ENCODE results near the gene KLHL40. TPM values are rescaled to one million over a fixed set of nuclear protein-coding genes. Genes with fewer than 3 reads are reported as not detected.

Gene KLHL40
- total and polyA plus RNA-seq, 5 experiments from 2014 or later = not detected

DNA sequence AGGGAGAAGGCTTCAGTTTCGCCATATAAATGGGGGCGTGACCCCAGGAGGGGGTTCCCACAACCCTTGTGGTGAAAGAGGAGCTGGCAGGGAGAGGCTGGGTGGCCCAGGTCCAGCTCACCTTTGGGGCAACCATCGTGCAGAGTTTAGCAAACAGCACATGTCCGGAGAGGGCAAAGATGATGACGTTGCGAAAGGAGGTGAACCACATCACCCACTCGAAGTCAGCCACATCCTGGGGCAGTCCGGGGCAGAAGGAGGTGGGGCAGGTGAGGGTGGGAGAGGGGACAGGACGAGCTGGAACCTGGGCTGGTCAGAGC, 13.5 kb downstream of the KLHL40 start:
- H3K36me3 Mint-ChIP-seq = no peaks in the 10 kb centered on the region
- peaks cover 2 to 11% (median 6%) of the 10 kb centered on the region in 4 donors for H3K4me1 Mint-ChIP-seq
- DNase-seq (no peak), ATAC-seq (no peak)
- POLR2A ChIA-PET = no interaction called here
- H3K9me3 Mint-ChIP-seq = no peaks in the 10 kb centered on the region
- no peak overlapping the region for H3K27ac Mint-ChIP-seq
- H3K4me3 Mint-ChIP-seq = no peak overlapping the region
- peaks cover 0 to 24% (median 11%) of the 10 kb centered on the region in 5 donors for H3K27me3 Mint-ChIP-seq

DNA sequence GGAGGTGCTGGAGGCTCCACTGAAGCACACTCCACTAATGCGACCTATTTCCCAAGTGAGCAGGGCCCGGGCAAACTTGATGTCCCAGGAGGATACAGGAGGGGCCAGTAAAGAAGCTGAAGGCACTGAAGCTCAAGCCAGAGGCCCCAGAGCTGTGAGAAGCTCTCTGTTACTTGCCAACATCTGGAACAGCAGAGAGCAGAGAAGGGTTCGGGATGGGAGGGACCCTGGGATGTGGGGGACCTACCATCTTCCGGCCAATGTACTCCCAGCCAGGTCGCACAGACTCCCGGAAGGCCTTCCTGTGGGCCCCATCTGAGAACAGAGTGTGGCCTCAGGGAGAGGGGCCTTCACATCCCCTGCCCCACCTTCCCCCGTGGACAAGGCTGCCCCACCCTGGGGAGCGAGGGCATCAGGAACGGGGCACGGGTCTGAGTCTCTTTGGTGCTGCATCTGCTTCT, 14.2 kb downstream of the KLHL40 start:
- H3K27me3 Mint-ChIP-seq = peaks cover 0 to 26% (median 11%) of the 10 kb centered on the region in 5 donors
- H3K9me3 Mint-ChIP-seq = no peaks in the 10 kb centered on the region
- H3K27ac Mint-ChIP-seq = peak overlapping the region in 1 of 10 donors; percentile 51
- H3K4me1 Mint-ChIP-seq = peaks cover 2 to 11% (median 6%) of the 10 kb centered on the region in 4 donors
- ATAC-seq = no peak
- no peak overlapping the region for H3K4me3 Mint-ChIP-seq
- no peaks in the 10 kb centered on the region for H3K36me3 Mint-ChIP-seq
- no peak for DNase-seq
- POLR2A ChIA-PET = no interaction called here

GRCh38 chr3:42700366-42701288, 15.3 kb downstream of the KLHL40 start:
- Mint-ChIP-seq H3K4me1 (peaks cover 2 to 11% (median 6%) of the 10 kb centered on the region in 4 donors), H3K27ac (peak overlapping the region in 1 of 10 donors; percentile 37), H3K27me3 (peaks cover 1 to 26% (median 12%) of the 10 kb centered on the region in 5 donors), H3K4me3 (no peak overlapping the region), H3K9me3 (no peaks in the 10 kb centered on the region), H3K36me3 (no peaks in the 10 kb centered on the region)
- no peak for DNase-seq
- POLR2A ChIA-PET = no interaction called here
- no peak for ATAC-seq

DNA sequence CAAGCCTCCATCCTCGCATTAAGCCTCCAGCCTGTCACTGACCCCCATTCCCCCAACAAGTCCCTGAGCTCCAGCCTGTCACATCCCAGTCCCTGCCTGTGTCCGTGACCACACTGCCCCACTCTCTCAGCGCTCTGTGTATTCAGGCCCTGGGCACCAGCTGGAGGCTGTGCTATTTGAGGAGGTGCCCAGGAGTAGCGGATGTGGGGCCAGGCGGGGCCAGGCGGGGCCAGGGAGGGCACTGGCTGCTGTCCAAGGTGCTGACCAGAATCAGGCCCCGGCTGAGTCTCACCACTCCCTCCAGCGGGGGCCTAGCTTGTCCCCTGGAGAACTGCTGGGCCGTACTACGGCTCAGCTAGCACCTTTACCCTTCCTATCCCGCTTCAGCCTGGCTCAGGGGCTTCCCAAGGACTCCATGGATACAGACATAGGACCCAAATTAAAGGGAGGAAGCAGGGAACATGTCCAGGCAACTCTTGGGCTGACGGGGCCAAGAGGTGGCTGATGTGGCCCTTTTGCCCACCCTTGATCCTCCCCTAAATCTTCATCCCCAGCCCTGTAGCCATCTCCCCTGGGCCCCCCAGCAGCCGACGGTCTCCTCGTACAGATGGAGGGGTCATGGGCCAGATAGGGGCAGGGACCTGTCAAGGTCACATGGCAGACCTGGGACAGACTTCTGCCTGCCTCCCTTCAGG, 16.2 kb downstream of the KLHL40 start:
- H3K27ac Mint-ChIP-seq = peak overlapping the region in 1 of 10 donors; percentile 37

DNA sequence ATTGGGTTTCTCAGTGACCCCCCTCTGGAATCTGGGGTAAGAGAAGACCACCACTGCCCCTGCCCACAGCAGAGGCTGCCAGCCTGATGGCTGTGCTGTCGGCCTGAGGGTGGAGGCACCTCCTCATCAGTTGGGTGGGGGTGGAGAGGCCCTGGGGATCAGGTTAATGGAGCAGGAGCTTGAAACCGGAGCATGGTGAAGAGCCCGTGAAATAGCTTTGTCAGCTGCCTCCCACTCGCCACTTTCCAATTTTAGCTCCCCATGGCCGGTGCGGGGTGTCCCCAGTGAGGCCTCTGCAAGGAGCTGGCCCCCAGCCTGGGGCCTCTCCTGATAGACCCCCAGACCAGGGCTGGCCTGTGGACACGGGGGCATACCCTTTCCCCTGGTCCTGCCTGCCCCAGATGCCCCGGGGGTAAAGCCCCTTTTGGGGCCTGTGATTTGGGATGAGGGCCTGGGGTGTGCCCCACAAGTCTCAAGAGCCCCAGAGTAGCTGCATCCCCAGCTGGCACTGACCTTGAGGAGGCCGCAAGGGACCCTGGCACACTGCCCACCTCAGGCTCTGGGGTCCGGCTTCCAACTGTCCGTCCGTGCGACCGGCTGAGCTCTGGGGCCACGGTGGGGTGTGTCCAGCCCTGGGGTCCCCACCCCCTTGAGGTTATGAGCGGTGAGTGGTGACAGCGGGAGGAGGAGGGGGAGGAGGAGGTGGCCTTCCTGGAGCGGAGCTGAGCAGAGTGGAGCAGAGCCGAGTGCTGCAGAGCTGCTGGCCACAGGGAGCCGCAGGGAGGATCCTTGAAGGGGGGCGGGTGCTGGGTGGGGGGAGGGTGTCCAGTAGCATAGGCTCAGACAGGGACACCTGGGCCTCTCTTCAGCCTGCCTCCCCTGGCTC, 17.0 kb downstream of the KLHL40 start, which contains the start of gene HHATL:
HHATL (minus strand) TSS at position 733 of the 886 bp plus-strand sequence. CDS start 1,972 bp downstream, outside the sequence.
- Mint-ChIP-seq H3K9me3 (no peaks in the 10 kb centered on the region), H3K4me3 (no peak within 1 kb of the TSS), H3K4me1 (peaks cover 2 to 11% (median 6%) of the 10 kb centered on the region in 4 donors), H3K36me3 (no peaks in the 10 kb centered on the region), H3K27me3 (peaks cover 1 to 28% (median 12%) of the 10 kb centered on the region in 5 donors), H3K27ac (peak within 1 kb of the TSS in 2 of 10 donors; percentile 49)
- ATAC-seq (no peak), DNase-seq (no peak)
- POLR2A ChIA-PET = no interaction called here

More for the DNA sequence above, 16.2 kb downstream of the KLHL40 start:
- Mint-ChIP-seq H3K4me1 (peaks cover 2 to 11% (median 6%) of the 10 kb centered on the region in 4 donors), H3K27me3 (peaks cover 1 to 26% (median 12%) of the 10 kb centered on the region in 5 donors), H3K36me3 (no peaks in the 10 kb centered on the region), H3K9me3 (no peaks in the 10 kb centered on the region), H3K4me3 (no peak overlapping the region)
- POLR2A ChIA-PET = no interaction called here
- DNase-seq (peak; percentile 8 to 80 (median 56)), ATAC-seq (peak; percentile 86 to 87)

- ATAC-seq (no peak), DNase-seq (peak in 1 of 10 donors; percentile 10)
- POLR2A ChIA-PET = interaction anchor here (0.6 kb wide), 1 partner anchor 28 kb away, joined by 4 read pairs; no protein-coding TSS in a partner anchor
- Mint-ChIP-seq H3K4me3 (no peak overlapping the region), H3K9me3 (no peaks in the 10 kb centered on the region), H3K27ac (peak overlapping the region in 1 of 10 donors; percentile 49), H3K36me3 (no peaks in the 10 kb centered on the region), H3K27me3 (peaks cover 1 to 32% (median 12%) of the 10 kb centered on the region in 5 donors), H3K4me1 (peaks cover 2 to 10% (median 6%) of the 10 kb centered on the region in 4 donors)
Measured at GRCh38 chr3:42702982-42703694, 17.8 kb downstream of the KLHL40 start.

GRCh38 chr3:42703695-42704025, 18.3 kb downstream of the KLHL40 start:
- H3K9me3 Mint-ChIP-seq = no peaks in the 10 kb centered on the region
- H3K27ac Mint-ChIP-seq = peak overlapping the region in 2 of 10 donors; percentile 49
- peaks cover 1 to 33% (median 12%) of the 10 kb centered on the region in 5 donors for H3K27me3 Mint-ChIP-seq
- POLR2A ChIA-PET = interaction anchor here (0.6 kb wide), 1 partner anchor 28 kb away, joined by 4 read pairs; no protein-coding TSS in a partner anchor
- H3K36me3 Mint-ChIP-seq = no peaks in the 10 kb centered on the region
- no peak for ATAC-seq
- DNase-seq = no peak
- no peak overlapping the region for H3K4me3 Mint-ChIP-seq
- H3K4me1 Mint-ChIP-seq = peaks cover 2 to 7% (median 6%) of the 10 kb centered on the region in 4 donors

DNA sequence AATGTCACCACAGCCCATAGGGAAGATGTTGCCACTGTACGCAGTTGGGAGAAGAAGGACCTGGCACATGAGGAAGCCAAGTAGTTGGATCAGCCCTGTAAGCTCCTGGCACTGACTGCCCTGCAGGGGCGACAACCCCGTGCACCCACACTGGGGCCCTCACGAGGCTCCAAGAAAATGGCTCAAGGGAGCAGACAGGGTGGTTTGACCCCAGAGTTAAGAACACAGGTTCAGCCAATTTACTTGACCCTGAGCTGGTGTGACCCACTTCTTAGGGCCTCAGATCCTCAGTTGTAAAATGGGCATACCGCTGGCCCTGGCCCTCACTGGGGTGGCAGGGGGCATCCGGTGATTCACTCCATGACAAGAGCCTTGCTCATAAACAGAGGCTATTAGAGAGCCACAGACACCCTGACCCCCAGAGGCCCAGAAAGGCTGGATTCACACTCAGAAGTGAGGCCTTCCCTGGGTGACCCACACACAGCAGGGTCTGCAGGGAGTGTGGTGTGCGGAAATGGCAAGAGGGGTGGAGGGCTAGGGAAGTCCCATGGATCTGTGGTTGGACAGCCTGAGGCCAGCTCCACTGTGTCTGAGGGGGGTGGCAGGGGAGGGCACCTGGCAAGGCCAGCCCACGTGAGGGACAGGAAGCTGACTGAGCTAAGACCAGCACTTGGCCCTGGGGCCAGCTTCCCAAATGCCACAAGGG, 19.0 kb downstream of the KLHL40 start:
- ATAC-seq = no peak
- Mint-ChIP-seq H3K27me3 (peaks cover 1 to 39% (median 12%) of the 10 kb centered on the region in 5 donors), H3K27ac (no peak overlapping the region), H3K4me3 (no peak overlapping the region), H3K9me3 (no peaks in the 10 kb centered on the region), H3K4me1 (peaks cover 0 to 6% (median 5%) of the 10 kb centered on the region in 4 donors), H3K36me3 (no peaks in the 10 kb centered on the region)
- DNase-seq = peak in 1 of 10 donors; percentile 16
- POLR2A ChIA-PET = no interaction called here

DNA sequence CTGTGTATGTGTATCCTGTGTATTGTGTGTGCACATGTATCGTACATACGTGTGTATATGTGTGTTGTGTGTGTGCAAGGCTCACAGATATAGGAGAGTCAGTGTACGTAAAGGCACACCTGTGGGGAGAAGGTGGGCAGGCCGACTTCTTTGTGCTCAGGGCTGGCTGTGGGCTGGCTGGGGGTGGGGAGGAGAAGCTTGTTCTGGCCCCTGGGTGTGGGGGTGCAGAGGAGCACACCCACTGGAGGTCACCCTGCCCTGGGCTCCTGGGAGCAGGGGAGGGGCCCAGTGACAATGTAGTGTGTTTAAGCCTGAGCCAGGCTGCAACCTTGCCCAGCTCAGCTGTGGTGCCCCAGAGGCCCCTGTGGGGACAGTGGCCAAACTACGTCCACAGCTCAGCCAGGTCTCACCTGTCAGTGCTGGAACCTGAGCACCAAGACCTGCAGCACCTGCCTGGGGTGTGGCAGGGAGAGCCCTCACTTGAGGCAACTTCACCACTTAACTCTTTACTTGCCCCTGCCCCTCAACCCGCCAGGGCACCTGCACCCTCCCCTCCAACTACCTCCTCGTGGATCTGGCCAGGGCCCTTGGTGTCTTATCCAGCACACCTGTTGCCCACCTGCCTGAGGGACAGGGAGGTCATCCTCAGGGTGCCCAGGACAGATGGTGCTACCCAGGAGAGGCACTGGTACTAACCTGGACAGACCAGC, 19.9 kb downstream of the KLHL40 start:
- Mint-ChIP-seq H3K27me3 (peaks cover 2 to 46% (median 10%) of the 10 kb centered on the region in 5 donors), H3K36me3 (no peaks in the 10 kb centered on the region), H3K27ac (no peak overlapping the region), H3K4me1 (peaks cover 0 to 6% (median 5%) of the 10 kb centered on the region in 4 donors), H3K4me3 (no peak overlapping the region), H3K9me3 (no peaks in the 10 kb centered on the region)
- no peak for ATAC-seq
- POLR2A ChIA-PET = no interaction called here
- DNase-seq = peak in 1 of 10 donors; percentile 10

DNA sequence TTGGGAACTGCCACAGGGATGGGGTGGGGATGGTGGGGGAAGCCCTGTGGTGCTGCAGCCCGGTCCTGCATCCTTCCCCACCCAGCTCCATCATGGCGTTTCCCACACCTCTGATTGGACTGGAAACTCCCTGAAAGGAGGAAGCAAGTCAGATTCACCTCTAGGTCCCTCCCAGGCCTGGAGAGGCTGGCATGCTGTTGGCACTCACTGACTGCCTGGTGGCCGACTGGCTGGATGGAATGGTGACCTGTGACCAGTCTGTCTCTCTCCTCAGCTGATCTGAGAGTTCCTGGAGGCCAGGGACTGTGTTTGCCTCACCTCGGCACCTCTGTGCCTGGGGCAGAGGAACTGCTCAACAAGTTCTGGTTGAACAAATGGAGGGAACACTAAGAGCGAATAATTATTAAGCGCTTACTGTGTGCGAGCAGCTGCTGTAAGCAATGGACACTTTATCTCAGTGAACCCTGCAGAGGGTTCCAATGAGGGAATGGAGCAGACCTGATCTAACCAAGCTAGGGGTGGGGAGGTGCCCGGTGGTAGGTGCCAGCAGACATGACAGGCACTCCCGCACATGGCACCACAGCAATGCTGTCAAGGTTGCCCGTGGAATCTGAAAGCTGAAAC, 20.7 kb downstream of the KLHL40 start:
- no peaks in the 10 kb centered on the region for H3K36me3 Mint-ChIP-seq
- peak in 1 of 10 donors; percentile 10 for DNase-seq
- no peak overlapping the region for H3K27ac Mint-ChIP-seq
- no peak overlapping the region for H3K4me3 Mint-ChIP-seq
- peaks cover 1 to 40% (median 10%) of the 10 kb centered on the region in 5 donors for H3K27me3 Mint-ChIP-seq
- no peaks in the 10 kb centered on the region for H3K9me3 Mint-ChIP-seq
- POLR2A ChIA-PET = no interaction called here
- H3K4me1 Mint-ChIP-seq = peaks cover 0 to 5% (median 4%) of the 10 kb centered on the region in 4 donors
- no peak for ATAC-seq
